NCI-H187 (cell line): Measurements from ENCODE around the gene TNFSF13.

ENCODE experiments used
- DNase-seq, 2 experiments: peaks; one replicate each; lab custom pipeline; 2025; lab: John Stamatoyannopoulos, UW

Gene TNFSF13

GRCh38 chr17:7575481-7575883 is 16.9 kb downstream of the TNFSF13 start:
- no peak for DNase-seq

- no peak for DNase-seq
Observed at GRCh38 chr17:7575959-7576358, 17.4 kb downstream of the TNFSF13 start.

- DNase-seq, result no peak
Observed at GRCh38 chr17:7576432-7576937, 17.9 kb downstream of the TNFSF13 start.

- no peak for DNase-seq
Observed at GRCh38 chr17:7577327-7578199, 19.0 kb downstream of the TNFSF13 start.

GRCh38 chr17:7579001-7579833 is 20.7 kb downstream of the TNFSF13 start, which contains the start of gene CD68:
CD68 (plus strand) TSS chr17:7579638; CDS start chr17:7579678, 40 bp downstream.
- DNase-seq, result no peak

GRCh38 chr17:7579834-7580603 is 21.5 kb downstream of the TNFSF13 start:
- DNase-seq, result no peak

GRCh38 chr17:7580604-7581575 is 22.3 kb downstream of the TNFSF13 start:
- no peak for DNase-seq

- DNase-seq, result no peak
Observed at GRCh38 chr17:7582396-7583252, 24.1 kb downstream of the TNFSF13 start.

GRCh38 chr17:7583253-7584109 is 24.9 kb downstream of the TNFSF13 start, which contains the start of gene MPDU1:
MPDU1 (plus strand) TSS chr17:7583852; CDS start chr17:7583863, 11 bp downstream.
- peak; percentile 76 to 90 for DNase-seq

- DNase-seq, result no peak
Observed at GRCh38 chr17:7586673-7587419, 28.3 kb downstream of the TNFSF13 start.

- DNase-seq, result no peak
Observed at GRCh38 chr17:7587420-7588151, 29.0 kb downstream of the TNFSF13 start.

- DNase-seq, result no peak
Observed at GRCh38 chr17:7588553-7589203, 30.1 kb downstream of the TNFSF13 start.

- DNase-seq, result peak; percentile 10 to 20
Observed at GRCh38 chr17:7589204-7589868, 30.8 kb downstream of the TNFSF13 start.

GRCh38 chr17:7589891-7590691 is 31.5 kb downstream of the TNFSF13 start, which contains the start of gene SOX15:
SOX15 (minus strand) TSS chr17:7590094; CDS start chr17:7589676, 418 bp downstream.
- DNase-seq, result no peak

GRCh38 chr17:7590743-7591142 is 32.2 kb downstream of the TNFSF13 start:
- no peak for DNase-seq
